NT2/D1 (cell line): Measurements from ENCODE around the gene NOVA1.

Experiments
- SUZ12 ChIP-seq: IDR thresholded peaks from 2 replicates; pipeline ENCODE4 v1.6.1; 2011; ENCODE audit not compliant: insufficient read length, insufficient read depth; ENCODE audit errors: extremely low read depth
- YY1 ChIP-seq: IDR thresholded peaks from 2 replicates; pipeline ENCODE4 v1.6.1; 2011; ENCODE audit not compliant: insufficient read length, insufficient read depth
- ZNF274 ChIP-seq: IDR thresholded peaks from 2 replicates; pipeline ENCODE4 v1.6.1; 2011; ENCODE audit warnings: mild to moderate bottlenecking, low read depth, low read length

DNA sequence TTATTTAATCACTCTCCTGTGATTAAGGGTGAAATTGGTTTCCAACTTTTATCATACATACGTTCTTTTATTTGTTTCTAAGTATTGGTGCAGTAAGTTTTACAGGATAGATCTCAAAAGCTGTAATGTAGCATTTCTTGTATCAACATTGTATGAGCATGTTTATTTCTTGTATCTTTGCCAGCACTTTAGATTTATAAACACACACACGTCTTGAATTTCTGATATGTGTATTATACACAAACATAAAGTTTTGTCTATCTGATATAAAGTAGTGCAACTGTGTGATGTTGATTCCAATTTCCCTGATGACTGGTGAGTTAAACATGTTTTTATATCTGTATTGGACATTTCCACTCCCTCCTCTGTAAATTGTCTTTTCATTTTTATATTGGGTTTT, 134.7 kb downstream of the NOVA1 start:
- TF ChIP-seq YY1 (no peak), SUZ12 (no peak), ZNF274 (no peak)
